GM19452 (cell line): ENCODE data around the gene LYAR.

Experiments
- ATAC-seq: cut with Tn5 transposase; IDR thresholded peaks from one replicate; pipeline ENCODE4 v1.9.1; 2021; ENCODE audit not compliant: unreplicated experiment

LYAR gene

DNA sequence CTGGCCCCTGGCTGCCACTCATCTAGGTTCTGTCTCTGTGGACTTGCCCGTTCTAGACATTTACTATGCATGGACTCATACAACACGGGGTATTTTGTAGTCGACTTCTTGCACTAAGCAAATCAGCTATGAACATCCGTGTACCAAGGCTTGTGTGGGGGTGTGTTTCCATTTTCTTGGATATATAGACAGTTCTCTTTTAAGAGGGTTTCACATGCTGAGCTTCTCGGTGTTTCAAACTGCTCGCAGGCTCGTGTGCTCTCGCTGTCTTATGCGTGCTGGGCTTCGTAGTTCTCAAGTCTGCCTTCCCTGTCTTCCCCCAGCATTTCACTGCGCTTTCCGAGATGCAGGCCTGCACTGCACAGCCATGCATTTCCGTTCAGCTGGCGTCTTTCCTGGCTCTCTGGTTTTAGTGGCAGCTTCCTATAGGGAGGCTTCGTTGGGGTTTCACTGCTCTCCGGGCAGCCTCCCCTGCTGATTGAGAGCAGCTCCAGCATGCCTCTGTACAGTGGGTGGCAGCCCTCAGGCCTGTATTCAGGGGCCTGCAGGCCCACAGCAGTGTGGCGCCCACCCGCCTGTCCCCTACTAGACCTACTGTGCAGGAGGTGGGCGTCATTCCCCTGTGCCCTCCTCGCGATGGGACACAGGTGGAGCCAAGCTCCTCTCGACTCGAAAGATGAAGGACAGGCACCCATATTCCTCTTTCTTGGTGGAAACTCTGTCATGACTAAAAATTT lies 27.7 kb upstream of the LYAR start:
- ATAC-seq = no peak

DNA sequence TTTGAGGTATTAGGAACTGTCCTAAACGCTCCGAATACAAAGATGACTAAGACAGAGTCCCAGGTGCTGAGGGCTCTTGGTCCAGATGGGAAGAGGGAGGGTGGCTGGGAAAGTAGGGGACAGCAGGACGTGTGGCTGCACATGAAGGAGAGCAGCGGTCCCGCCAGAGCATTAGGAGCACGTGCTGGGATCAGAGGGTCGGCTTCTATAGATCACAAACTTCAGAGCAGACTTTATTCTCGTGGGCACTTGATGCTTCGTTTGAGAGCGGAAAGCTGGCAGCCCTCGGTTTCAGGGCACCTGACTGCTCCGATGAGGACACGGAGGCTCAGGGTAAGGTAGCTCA lies 26.2 kb upstream of the LYAR start:
- no peak for ATAC-seq

GRCh38 chr4:4315461-4316149 lies 25.7 kb upstream of the LYAR start:
- ATAC-seq = no peak

DNA sequence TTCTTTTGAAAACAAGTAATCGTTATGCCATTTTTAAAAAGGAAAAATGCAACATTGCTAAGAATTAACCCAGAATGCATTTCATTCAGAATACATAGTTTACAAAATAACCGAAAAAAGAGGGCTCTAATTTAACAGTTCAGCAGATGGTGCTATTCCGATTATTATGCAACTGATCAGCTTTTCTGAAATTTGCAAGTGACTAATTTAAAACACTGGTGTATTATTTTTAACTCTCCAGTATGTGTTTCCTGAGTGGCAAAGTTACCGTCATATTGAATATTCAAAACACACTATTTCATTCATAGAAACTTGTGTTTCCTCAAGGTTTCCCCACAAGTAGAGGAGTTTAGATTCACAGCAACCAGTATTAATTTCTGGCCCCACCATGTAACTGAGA lies 21.2 kb upstream of the LYAR start:
- no peak for ATAC-seq

- no peak for ATAC-seq
Measured at GRCh38 chr4:4308800-4309441, 19.0 kb upstream of the LYAR start.

GRCh38 chr4:4306920-4307319 lies 17.0 kb upstream of the LYAR start:
- no peak for ATAC-seq

- no peak for ATAC-seq
Measured at GRCh38 chr4:4302416-4302815, 12.5 kb upstream of the LYAR start.

GRCh38 chr4:4302001-4302400 lies 12.0 kb upstream of the LYAR start:
- no peak for ATAC-seq

DNA sequence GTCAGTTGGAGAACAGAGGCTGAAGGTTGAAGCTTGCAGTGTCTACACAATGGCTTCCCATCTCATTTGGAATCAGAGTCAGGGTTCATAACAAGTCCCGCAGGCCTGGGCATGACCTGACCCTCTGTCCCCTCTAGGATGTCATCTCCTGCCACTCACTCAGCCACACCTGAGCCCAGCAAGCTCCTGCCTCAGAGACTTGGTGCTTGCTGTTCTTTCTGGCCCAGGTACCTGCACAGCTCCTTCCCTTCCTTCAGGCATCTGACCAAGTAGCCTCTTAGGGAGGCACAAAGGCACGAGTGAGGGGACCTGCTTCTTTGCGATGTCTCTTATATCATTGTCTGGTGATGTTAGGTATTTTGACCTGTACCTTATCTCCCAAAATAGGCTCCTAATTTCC lies 9.1 kb upstream of the LYAR start:
- ATAC-seq = no peak

GRCh38 chr4:4296283-4296846 lies 6.4 kb upstream of the LYAR start:
- no peak for ATAC-seq

- ATAC-seq = no peak
Measured at GRCh38 chr4:4293279-4293678, 3.3 kb upstream of the LYAR start.

- peak; percentile 11 for ATAC-seq
Measured at GRCh38 chr4:4289597-4289940, 385 bp downstream of the LYAR start.

GRCh38 chr4:4289055-4289454 lies 899 bp downstream of the LYAR start:
- ATAC-seq = no peak

DNA sequence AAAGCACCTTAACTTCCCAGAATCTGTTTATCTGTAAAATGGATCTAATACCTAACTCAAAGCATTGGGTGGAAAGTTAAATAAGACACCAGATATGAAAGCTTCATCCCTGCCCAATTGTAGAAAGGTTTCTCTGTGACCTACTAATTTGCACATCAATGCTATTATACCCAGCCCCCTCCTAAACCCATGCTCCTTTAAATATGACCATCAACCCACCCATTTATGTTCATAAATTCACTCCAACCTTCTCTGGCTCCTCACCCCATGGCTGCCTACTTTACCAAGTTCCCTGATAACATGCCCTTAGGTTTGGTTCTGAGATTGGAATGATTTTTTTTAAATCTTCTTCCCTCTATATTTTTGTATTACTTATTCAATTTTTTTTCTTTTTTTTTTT lies 1.9 kb downstream of the LYAR start:
- no peak for ATAC-seq

- ATAC-seq = no peak
Measured at GRCh38 chr4:4284827-4285618, 4.9 kb downstream of the LYAR start.

GRCh38 chr4:4281787-4282186 lies 8.2 kb downstream of the LYAR start:
- no peak for ATAC-seq

DNA sequence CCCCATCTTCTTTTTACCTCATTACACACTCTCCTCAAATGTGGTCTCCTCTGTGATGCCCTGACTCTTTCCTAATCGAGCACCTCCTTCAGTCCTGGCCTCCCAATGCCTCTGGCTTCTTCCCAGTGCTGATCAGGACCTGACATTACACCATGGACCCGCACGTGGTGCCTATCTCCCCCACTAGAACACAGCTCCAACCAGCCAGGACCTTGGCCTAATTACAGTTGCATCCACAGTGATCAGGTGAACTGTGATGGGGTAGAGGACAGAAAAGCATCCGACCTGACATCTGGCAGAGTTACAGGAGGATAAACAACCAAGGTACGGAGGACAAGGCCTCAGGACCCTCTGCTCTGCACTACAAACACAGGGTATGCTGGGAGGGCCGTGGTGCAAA lies 12.4 kb downstream of the LYAR start:
- no peak for ATAC-seq

GRCh38 chr4:4274226-4274625 lies 15.7 kb downstream of the LYAR start:
- no peak for ATAC-seq

GRCh38 chr4:4271912-4272311 lies 18.0 kb downstream of the LYAR start:
- no peak for ATAC-seq

DNA sequence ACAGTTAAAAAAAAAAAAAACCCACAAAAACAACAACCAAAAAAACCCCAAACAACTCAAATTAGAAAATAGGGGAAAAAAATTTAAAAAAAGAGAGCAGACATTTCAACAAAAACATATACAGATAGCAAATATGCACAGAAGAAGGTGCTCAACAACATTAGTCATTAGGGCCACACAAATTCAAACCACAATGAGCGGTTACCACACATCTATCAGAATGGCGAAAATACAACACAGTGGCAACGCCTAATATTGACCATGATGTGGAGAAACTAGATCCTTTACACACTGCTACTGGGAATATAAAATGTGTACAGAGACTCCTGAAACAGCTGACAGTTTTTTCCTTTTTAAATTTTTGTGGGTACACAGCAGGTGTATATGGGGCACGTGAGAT lies 19.4 kb downstream of the LYAR start:
- no peak for ATAC-seq

DNA sequence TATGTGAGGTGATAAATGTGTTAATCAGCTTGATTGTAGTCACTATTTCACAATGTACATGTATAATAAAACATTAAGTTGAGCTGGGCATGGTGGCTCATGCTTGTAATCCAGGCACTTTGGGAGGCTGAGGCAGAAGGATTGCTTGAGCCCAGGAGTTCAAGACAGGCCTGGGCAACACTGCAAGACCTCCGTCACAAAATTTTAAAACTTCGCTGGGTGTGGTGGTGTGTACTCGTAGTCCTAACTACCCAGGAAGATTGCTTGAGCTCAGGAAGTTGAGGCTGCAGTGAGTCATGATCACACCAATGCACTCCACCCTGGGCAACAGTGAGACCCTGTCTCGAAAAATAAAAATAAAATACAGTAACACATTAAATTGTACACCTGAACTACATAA lies 20.1 kb downstream of the LYAR start:
- no peak for ATAC-seq
